ENCODE results near the gene AP3M1.
A peak's percentile ranks its signal among the peaks of the same experiment; 100 is the strongest.
"Not testable (repeated sequence)": the region's sequence is repeated elsewhere in the genome, so short reads cannot be mapped to it uniquely, and the experiment has no call there.

The AP3M1 gene

DNA sequence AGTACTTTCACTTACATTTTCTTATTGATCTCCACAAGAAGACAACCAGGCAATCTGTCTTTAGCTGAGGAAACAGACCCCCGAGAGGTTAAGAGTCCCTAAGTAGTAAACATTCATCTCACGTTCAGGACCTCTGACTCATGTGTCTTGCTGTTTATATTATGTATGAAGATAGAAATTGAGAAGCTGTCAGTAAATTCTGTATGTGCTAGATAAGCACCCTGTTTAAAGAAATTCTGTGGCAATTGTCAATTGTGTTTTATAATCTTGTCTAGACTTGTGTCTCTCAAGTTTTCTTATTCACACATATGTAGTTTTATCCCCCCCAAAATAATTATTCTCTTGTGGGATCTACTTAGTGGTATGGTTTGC is 14.9 kb upstream of the AP3M1 start:
- no peak overlapping the region for H3K27ac ChIP-seq
- H3K4me3 ChIP-seq, result no peak overlapping the region

- Histone ChIP-seq H3K27ac (no peak overlapping the region), H3K4me3 (no peak overlapping the region)
Measured at GRCh38 chr10:74164716-74165529, 14.3 kb upstream of the AP3M1 start.

DNA sequence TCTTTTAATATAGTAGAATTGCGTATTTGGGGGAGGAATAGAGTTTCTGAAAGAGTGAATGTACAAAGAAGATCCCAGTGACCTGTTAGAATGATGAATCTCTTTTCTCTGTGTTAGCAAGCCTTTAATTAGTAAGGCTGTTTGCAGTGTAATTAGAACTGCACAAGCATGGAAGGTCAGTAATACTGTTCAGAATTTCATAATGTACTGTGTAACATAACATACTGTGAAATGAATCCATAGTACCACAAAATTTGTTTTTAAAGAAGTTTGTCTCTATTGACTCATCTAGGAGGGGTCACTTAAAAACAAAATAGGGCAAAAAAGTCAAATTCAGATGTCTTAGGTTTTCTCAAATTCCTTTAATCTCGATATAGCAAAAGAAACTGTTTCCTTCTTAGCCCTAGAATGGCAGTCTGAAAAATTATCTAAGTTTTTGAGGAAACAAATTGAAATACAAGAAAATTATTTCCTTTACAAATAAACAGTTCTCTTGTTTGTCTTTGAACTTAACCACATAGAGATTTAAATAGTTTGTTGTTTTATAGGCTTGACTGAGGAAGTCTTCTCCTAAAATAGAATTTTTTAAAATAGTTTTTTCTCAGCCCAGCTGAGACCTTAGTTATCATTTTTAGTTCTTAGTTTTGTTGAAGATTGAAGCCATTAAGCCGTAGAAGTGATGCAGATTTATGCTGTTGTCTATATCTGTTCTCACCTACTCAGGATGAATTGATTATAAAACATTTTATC is 12.9 kb upstream of the AP3M1 start:
- Histone ChIP-seq H3K4me3 (no peak overlapping the region), H3K27ac (no peak overlapping the region)

- H3K4me3 ChIP-seq, result no peak overlapping the region
- no peak overlapping the region for H3K27ac ChIP-seq
Measured at GRCh38 chr10:74160013-74160412, 9.4 kb upstream of the AP3M1 start.

DNA sequence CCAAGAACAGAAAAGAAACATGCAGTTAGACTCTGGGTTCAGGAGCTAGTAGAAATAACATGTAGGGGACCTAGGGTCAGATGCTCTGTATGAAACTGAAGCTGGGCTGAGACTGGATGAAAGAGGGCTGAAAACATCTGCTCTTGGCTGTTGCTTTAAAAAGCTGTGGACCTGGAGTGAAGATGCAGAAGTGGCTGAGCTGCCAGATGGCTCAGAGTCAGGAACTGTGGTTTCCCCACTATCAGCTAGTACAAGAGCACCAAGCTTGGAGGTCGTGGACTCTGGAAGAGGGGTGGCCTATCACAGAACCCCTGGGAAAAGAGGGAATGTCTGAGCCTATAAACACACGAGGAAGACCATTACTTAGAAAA is 6.3 kb upstream of the AP3M1 start:
- no peak overlapping the region for H3K27ac ChIP-seq

DNA sequence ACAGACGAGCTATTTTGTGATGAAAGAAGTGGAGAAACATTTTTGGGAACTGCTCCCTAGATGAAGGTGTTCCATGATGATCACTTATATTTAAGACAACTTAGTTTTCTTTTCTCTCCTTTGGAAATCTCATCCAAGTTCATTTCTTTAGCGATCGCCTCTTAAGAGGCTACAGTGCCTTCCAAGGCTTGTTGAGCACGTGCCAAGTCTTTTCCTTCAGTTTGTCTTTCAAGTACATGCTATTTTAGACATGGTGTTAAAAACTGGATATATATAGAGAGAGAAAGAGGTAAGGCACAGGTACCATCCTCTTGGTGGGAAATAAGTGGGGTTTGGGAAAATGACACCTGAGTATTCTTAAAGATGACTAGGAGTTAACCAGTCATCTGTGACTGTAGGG is 3.0 kb upstream of the AP3M1 start:
- no peak overlapping the region for H3K4me3 ChIP-seq
- H3K27ac ChIP-seq, result peak overlapping the region in 2 of 21 experiments; percentile 5 to 14

More for the DNA sequence above, 6.3 kb upstream of the AP3M1 start:
- H3K4me3 ChIP-seq, result no peak overlapping the region

DNA sequence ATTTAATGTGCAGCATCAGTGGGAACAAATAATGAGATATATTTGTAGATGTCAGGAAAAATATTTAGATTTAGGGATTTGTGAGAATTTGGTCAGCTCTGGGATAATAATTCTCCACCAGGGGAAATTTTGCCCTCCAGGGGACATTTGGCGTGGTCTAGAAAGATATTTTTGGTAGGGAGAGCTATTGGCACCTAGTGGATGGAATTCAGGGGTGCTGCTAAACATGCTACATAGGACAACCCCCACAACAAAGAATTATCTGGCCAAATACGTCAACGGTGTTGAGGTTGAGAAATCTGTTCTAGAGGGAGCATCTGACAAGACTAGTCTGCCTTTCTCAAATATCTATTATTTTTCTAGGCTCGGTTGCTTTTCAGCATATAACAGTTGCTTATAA is 2.5 kb upstream of the AP3M1 start:
- H3K4me3 ChIP-seq, result no peak overlapping the region
- no peak overlapping the region for H3K27ac ChIP-seq

- Histone ChIP-seq H3K4me3 (peak overlapping the region; percentile 72 to 99 (median 89)), H3K27ac (peak overlapping the region in 18 of 21 experiments; percentile 83 to 98 (median 92))
Measured at GRCh38 chr10:74151879-74152722, 1.5 kb upstream of the AP3M1 start.

- peak within 1 kb of the TSS; percentile 72 to 99 (median 89) for H3K4me3 ChIP-seq
- peak within 1 kb of the TSS; percentile 24 to 98 (median 91) for H3K27ac ChIP-seq
Measured at GRCh38 chr10:74150990-74151878, 606 bp upstream of the AP3M1 start, which contains the start of gene ADK. TSS of gene ADK (plus strand) at chr10:74151221. CDS start at chr10:74151279, 58 bp downstream.

- not testable (repeated sequence) for H3K27ac ChIP-seq
Measured at GRCh38 chr10:74146980-74147379, 3.6 kb downstream of the AP3M1 start.

DNA sequence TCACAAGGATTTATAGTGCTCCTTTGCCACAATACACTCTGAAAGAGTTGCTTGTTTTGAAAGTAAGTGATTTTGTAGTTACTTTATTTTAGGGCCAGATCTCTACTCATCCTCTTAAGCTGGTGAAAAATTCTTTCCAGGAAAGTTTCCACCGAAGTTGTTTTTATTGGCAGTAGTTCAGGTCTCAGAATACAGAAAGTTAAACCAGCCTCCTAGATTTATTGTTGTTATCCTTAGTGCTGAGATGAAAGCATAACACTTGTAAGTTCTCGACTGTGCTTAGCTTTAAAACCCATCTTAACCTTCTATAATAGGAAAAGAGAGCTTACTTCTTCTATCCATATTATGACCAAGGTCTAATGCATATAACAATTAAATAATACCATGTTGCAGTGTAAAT is 5.5 kb downstream of the AP3M1 start:
- H3K4me3 ChIP-seq, result no peak overlapping the region
- H3K27ac ChIP-seq, result no peak overlapping the region

More at GRCh38 chr10:74146980-74147379, 3.6 kb downstream of the AP3M1 start:
- not testable (repeated sequence) for H3K4me3 ChIP-seq

DNA sequence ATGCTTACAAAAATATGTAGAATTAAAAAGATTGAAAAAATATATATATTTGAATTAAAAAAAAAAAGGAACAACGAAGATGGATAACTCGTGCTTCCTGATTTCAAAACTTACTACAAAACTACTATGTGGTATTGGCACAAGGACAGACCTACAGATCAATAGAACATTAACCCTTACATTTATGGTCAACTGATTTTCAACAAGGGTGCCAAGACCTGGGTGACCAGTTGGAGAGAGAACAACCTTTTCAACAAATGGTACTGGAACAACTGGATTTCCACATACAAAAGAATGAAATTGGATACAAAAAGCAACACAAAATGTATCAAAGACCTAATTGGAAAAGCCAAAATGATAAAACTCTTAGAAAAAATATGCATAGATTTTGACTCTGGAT is 10.1 kb downstream of the AP3M1 start:
- no peak overlapping the region for H3K4me3 ChIP-seq
- H3K27ac ChIP-seq, result no peak overlapping the region

- Histone ChIP-seq H3K4me3 (no peak overlapping the region), H3K27ac (no peak overlapping the region)
Measured at GRCh38 chr10:74139981-74140380, 10.6 kb downstream of the AP3M1 start.

- not testable (repeated sequence) for H3K27ac ChIP-seq, H3K4me3 ChIP-seq
Measured at GRCh38 chr10:74138596-74138995, 12.0 kb downstream of the AP3M1 start.

DNA sequence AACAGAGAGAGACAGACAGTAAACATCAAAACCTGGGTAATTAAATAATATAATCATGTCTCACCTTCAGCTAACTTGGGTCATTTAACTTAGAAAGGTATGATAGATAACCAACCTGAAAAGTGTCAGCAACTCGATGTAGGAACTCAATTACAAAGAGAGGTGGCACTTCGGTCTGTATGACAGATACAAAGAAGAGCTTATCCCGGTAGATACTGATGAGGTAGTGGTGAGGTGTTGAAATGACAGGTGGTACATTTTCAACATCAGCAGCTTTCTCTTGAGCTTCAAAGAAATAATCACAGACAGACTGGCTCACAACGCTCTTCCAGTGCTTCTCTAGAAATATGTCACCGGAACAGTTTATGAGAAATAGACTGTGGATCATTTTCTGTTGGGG is 12.6 kb downstream of the AP3M1 start:
- H3K4me3 ChIP-seq, result no peak overlapping the region
- H3K27ac ChIP-seq, result no peak overlapping the region

DNA sequence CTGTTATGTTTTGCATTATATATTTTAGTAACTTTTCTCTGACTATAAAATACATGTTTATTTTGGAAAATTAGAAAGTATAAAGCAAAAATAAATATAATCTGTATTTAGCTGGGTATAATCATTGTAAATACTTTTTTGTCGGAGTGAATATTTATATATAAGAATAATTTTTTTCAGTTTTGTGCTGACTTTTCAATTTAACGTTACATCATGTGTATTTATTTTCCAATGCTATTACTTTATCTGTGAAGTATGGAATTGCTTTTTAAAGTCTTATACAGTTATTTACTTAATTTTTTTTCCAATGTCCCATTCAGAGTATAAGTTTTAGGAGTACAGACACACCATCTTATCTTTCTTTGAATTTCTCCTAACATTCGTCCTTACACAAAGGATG is 15.2 kb downstream of the AP3M1 start:
- Histone ChIP-seq H3K4me3 (no peak overlapping the region), H3K27ac (no peak overlapping the region)

DNA sequence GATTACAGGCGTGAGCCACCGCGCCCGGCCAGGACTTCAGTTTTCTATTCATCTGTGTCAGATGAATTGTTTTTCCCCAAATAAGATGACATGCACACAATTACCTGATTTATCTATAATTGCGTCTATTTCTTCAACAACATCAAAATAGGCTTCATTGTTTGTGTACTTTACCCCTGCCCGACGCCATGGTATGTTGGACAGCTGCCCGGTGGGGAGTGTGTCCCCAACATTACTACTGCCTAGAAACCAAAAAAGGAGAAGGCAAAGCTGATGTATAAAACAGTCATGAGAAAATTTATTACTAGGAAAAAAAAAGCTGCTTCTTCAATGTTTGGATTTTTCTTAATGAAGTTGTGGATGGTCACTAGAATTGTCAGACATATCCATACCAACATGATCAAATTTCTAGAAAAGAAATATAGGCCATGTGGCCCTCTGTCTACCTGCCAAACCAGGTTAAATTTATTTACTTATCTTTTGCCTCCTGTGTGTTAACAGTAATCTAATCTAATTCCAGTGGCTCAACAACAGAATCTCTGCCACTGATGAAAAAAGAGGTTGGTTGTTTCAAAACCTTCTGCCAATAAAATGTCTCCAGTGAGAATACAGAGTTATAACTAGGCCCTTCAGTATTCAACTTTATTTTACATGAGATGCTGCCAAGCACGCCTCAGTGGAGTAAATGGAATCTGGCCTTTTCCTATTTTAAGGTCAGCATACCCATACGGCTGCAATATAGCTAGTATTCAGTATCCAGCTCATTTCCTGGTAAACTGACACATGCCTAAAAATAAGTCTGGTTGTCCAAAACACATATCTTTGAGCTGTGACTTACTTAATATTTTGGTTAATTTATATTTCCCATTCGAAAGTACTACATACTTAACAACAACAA is 16.5 kb downstream of the AP3M1 start:
- H3K27ac ChIP-seq, result no peak overlapping the region
- H3K4me3 ChIP-seq, result no peak overlapping the region

DNA sequence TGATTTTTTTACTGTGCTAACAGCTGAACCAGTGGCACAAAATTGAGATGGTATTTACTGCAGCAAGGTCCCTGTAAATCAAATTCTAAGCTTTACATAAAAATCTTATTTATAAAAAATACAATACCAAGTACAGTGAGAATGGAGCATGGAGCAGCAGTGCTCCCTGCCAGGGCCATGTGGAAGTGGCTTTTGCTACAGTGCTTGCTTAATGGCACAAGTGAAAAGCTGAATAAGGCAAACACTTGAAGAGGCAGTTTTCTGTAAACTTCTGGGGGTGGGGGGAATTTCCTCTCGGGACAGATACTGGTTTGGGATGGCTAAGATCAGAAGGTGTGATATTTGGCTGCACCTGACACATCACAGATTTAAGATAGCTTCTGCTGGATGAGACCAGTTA is 27.5 kb downstream of the AP3M1 start:
- Histone ChIP-seq H3K4me3 (no peak overlapping the region), H3K27ac (no peak overlapping the region)

All from skin epidermis (tissue), 12 donors.